Panc1 (cell line): ENCODE measurements around the gene WNT5A. TPM values are rescaled to one million over a fixed set of nuclear protein-coding genes. Genes with fewer than 3 reads are reported as not detected.

Experiments
- ATAC-seq: fragments of 200-7000 bp; cut with Tn5 transposase; 2 replicates; pipeline ENCODE4 v1.9.1; 2020; ENCODE audit warnings: mild to moderate bottlenecking, moderate library complexity
- BruUV-seq: library from RNA; stranded (reverse); fragments of 400-500 nt; replicated peaks from 2 replicates; lab custom pipeline; 2021; lab: Mats Ljungman, UMichigan
- CTCF ChIA-PET: fragments of 300-600 bp; sonication (Branson Sonifier 250); formaldehyde crosslinking; loops from one replicate; lab custom pipeline; 2022; ENCODE audit warnings: antibody characterized with exemption; lab: Charles Lee
- POLR2A ChIA-PET: fragments of 300-600 bp; sonication (Branson Sonifier 250); formaldehyde crosslinking; loops from one replicate; lab custom pipeline; 2022; ENCODE audit warnings: antibody characterized with exemption; lab: Charles Lee
- DNase-seq: peaks from one replicate; pipeline ENCODE4 v3.0.0-alpha.2; 2010; ENCODE audit warnings: low read depth, low spot score
- H3K27ac ChIP-seq: 2 replicates; pipeline ENCODE4 v1.5.1; 2011; ENCODE audit warnings: mild to moderate bottlenecking, low read length, inconsistent platforms
- H3K27me3 ChIP-seq: fragments of 200-500 bp; sonication (Bioruptor generic); 2 replicates; pipeline ENCODE4 v1.6.0; 2014; ENCODE audit warnings: low read length, inconsistent platforms; ENCODE audit not compliant: control insufficient read depth, insufficient read depth
- H3K36me3 ChIP-seq: fragments of 200-500 bp; sonication (Bioruptor generic); 2 replicates; pipeline ENCODE4 v1.5.1; 2014; ENCODE audit warnings: inconsistent platforms, mild to moderate bottlenecking, low read length, moderate library complexity; ENCODE audit not compliant: control insufficient read depth, insufficient read depth
- H3K4me1 ChIP-seq: 2 replicates; pipeline ENCODE4 v1.5.1; 2011; ENCODE audit warnings: inconsistent platforms, mild to moderate bottlenecking, low read length, moderate library complexity; ENCODE audit not compliant: control insufficient read depth, insufficient read depth
- H3K4me3 ChIP-seq, 2 experiments: 2 replicates each; pipeline ENCODE4 v1.5.1; 2011 to 2012; ENCODE audit warnings: low read depth in 2 of 2, low read length in 2 of 2, mild to moderate bottlenecking in 2 of 2, inconsistent platforms in 1 of 2, moderate library complexity in 1 of 2
- H3K9me3 ChIP-seq: fragments of 200-500 bp; sonication (Bioruptor generic); 2 replicates; pipeline ENCODE4 v1.5.1; 2014; ENCODE audit warnings: low read depth, mild to moderate bottlenecking, inconsistent platforms, low read length, moderate library complexity; ENCODE audit not compliant: control insufficient read depth, insufficient read depth
- POLR2AphosphoS5 ChIP-seq: IDR thresholded peaks from 2 replicates; pipeline ENCODE4 v1.6.1; 2012; ENCODE audit warnings: mild to moderate bottlenecking, low read depth, low read length, moderate library complexity
- SIN3A ChIP-seq: IDR thresholded peaks from 2 replicates; pipeline ENCODE4 v1.6.1; 2012; ENCODE audit warnings: low read depth, mild to moderate bottlenecking, low read length, moderate library complexity, borderline replicate concordance; ENCODE audit not compliant: insufficient read depth
- TCF7L2 ChIP-seq: IDR thresholded peaks from 2 replicates; pipeline ENCODE4 v1.6.1; 2011; ENCODE audit warnings: mild to moderate bottlenecking, low read depth, low read length, inconsistent platforms
- in situ Hi-C: cut with HindIII; loops from 2 replicates; pipeline ENCODE4 v1.10.0; 2016; ENCODE audit warnings: low sequenced_read_pairs, low pct_unique_long_range_greater_than_20kb
- intact Hi-C: fragments of 100-400 bp; cut with micrococcal nuclease; formaldehyde crosslinking; loops from one replicate; pipeline ENCODE4 v1.10.0; 2022; ENCODE audit not compliant: unreplicated experiment
- total RNA-seq: library from RNA; stranded (reverse); gene quantifications from one replicate; pipeline ENCODE4 v1.2.1, GENCODE V29; 2021; ENCODE audit not compliant: unreplicated experiment
- TF ChIP-seq, protein P1 (sequence below): fragments of 450-650 bp; IDR thresholded peaks from 2 replicates; pipeline ENCODE4 v1.5.1; 2017; ENCODE audit warnings: mild to moderate bottlenecking
- TF ChIP-seq, protein P2 (sequence below), 2 experiments: IDR thresholded peaks; 2 replicates each; pipeline ENCODE4 v1.6.1; 2011 to 2012; ENCODE audit warnings: low read depth in 2 of 2, control low read depth in 1 of 2, low read length in 1 of 2, mild to moderate bottlenecking in 1 of 2, moderate library complexity in 1 of 2; ENCODE audit not compliant: insufficient read depth in 1 of 2

Gene WNT5A
- total RNA-seq, 1 experiment from 2014 or later, result 0.54 TPM

DNA sequence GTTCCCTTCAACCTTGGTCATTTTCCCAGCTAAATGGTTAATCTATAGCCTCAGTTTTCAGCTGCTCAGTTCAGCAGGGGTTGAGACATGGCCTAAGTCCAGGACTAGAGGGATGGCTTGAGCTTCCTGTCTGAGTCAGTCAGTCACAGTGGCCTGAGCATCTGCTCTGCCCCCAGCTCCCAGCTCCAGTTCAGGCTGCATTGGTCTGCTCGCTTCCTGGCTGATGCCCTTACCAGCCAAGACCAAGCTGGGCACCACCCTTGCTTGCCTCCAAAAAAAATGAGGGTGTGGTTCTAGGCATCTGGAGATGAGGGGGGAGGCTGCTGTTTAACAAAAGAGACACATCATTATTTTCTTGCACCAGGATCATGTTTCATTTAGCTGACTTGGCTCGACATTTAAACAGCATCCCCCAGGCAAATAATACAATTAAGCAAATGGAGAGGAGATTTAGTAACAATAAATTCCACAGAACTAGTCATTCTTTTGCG, 70.7 kb downstream of the WNT5A start:
- ChIA-PET POLR2A (no interaction called here), CTCF (no interaction called here)
- DNase-seq, result no peak

More for the DNA sequence above, 70.7 kb downstream of the WNT5A start:
- Histone ChIP-seq H3K36me3 (no peaks in the 10 kb centered on the region), H3K27me3 (no peaks in the 10 kb centered on the region), H3K4me3 (no peak overlapping the region), H3K27ac (no peak overlapping the region), H3K9me3 (no peaks in the 10 kb centered on the region), H3K4me1 (no peaks in the 10 kb centered on the region)
- intact Hi-C loops, result no loop called here
- TF ChIP-seq POLR2AphosphoS5, result no peak
- TF ChIP-seq, protein P1, sequence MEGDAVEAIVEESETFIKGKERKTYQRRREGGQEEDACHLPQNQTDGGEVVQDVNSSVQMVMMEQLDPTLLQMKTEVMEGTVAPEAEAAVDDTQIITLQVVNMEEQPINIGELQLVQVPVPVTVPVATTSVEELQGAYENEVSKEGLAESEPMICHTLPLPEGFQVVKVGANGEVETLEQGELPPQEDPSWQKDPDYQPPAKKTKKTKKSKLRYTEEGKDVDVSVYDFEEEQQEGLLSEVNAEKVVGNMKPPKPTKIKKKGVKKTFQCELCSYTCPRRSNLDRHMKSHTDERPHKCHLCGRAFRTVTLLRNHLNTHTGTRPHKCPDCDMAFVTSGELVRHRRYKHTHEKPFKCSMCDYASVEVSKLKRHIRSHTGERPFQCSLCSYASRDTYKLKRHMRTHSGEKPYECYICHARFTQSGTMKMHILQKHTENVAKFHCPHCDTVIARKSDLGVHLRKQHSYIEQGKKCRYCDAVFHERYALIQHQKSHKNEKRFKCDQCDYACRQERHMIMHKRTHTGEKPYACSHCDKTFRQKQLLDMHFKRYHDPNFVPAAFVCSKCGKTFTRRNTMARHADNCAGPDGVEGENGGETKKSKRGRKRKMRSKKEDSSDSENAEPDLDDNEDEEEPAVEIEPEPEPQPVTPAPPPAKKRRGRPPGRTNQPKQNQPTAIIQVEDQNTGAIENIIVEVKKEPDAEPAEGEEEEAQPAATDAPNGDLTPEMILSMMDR, result no peak
- no peak for TF ChIP-seq SIN3A
- no peak for TF ChIP-seq TCF7L2
- TF ChIP-seq, protein P2, sequence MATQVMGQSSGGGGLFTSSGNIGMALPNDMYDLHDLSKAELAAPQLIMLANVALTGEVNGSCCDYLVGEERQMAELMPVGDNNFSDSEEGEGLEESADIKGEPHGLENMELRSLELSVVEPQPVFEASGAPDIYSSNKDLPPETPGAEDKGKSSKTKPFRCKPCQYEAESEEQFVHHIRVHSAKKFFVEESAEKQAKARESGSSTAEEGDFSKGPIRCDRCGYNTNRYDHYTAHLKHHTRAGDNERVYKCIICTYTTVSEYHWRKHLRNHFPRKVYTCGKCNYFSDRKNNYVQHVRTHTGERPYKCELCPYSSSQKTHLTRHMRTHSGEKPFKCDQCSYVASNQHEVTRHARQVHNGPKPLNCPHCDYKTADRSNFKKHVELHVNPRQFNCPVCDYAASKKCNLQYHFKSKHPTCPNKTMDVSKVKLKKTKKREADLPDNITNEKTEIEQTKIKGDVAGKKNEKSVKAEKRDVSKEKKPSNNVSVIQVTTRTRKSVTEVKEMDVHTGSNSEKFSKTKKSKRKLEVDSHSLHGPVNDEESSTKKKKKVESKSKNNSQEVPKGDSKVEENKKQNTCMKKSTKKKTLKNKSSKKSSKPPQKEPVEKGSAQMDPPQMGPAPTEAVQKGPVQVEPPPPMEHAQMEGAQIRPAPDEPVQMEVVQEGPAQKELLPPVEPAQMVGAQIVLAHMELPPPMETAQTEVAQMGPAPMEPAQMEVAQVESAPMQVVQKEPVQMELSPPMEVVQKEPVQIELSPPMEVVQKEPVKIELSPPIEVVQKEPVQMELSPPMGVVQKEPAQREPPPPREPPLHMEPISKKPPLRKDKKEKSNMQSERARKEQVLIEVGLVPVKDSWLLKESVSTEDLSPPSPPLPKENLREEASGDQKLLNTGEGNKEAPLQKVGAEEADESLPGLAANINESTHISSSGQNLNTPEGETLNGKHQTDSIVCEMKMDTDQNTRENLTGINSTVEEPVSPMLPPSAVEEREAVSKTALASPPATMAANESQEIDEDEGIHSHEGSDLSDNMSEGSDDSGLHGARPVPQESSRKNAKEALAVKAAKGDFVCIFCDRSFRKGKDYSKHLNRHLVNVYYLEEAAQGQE (IDR thresholded peaks at IDR 0.05; ENCODE audit: insufficient read depth in 1 of 2, low read depth in 2 of 2, low read length in 1 of 2), result no peak
- in situ Hi-C loops, result no loop called here
- no TSS peak for BruUV-seq
- ATAC-seq, result no peak
